ENCODE data around the gene SOX5. TPM values are rescaled to one million over a fixed set of nuclear protein-coding genes. Genes with fewer than 3 reads are reported as not detected.
"Not testable (repeated sequence)": the region's sequence is repeated elsewhere in the genome, so short reads cannot be mapped to it uniquely, and the experiment has no call there.

The SOX5 gene
- total and polyA plus RNA-seq, 2 donors = 6.6 to 61.4 TPM

DNA sequence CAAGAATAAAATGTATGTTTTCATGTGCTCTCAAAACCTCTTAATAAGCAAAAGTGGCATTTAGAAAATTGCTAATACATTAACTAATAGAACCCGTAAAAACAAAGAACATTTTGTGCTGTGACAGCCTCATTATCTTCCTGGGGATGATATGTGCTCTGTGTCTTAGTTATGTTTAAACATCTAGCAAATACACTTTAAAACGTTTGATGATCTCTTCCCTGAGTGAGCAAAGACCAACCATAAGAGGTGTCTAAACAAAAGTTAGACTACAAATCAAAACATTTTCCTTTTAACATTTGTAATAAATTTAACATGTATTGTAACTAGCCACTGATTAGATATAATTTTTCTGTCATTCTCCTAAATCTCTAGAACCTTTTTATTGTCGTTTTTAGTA, 95.8 kb downstream of the SOX5 start:
- DNase-seq (ENCODE audit: extremely low spot score) = no peak
- Histone ChIP-seq H3K4me3 (ENCODE audit: low read depth, low read length) (no peak overlapping the region), H3K27ac (ENCODE audit: low read depth) (no peak overlapping the region), H3K36me3 (ENCODE audit: insufficient read depth) (no peaks in the 10 kb centered on the region), H3K4me1 (ENCODE audit: insufficient read depth) (no peaks in the 10 kb centered on the region)
- 51% methylated on average over 3 of the region's 3 CpGs for WGBS

DNA sequence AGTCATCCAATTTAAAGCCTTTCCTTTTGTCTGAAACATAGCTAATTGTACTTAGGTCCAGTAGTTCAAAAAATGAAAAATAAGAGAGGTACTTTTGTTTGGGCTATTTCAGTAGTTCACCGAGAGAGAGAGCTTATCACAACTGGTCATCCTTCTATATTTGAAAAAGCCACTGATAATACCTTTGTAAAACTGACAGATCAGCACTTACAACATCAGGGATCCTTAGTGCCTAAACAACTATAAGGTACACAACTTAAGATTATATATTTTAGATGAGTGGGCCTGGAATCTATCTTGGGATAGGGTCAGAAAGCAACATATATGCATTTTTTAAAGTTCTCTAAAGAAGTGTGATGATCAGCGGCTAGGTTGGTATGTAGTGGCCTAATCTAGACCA, 97.9 kb downstream of the SOX5 start:
- no peak for DNase-seq (ENCODE audit: extremely low spot score)
- Histone ChIP-seq H3K36me3 (ENCODE audit: insufficient read depth) (no peaks in the 10 kb centered on the region), H3K4me1 (ENCODE audit: insufficient read depth) (no peaks in the 10 kb centered on the region), H3K4me3 (ENCODE audit: low read depth, low read length) (no peak overlapping the region), H3K27ac (ENCODE audit: low read depth) (no peak overlapping the region)
- WGBS = 94% methylated on average over 2 of the region's 2 CpGs

DNA sequence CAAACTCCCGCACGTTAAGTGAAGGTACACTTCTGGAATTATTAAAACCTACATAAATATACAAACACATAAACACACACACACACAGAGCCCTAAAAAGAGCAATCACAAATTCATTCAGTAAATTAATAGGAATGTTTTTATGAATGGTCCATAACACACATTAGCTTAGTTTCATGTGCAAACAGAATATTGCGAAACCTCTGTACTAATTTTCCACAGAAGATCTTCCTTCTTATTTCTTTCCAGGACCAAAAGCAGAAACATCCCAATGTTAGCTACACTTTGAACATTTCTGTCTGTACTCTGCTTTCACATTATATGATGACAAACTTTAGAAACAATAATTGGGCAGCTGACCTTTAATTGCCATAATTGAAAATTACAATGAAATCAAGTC, 101.6 kb downstream of the SOX5 start:
- no peak for DNase-seq (ENCODE audit: extremely low spot score)
- Histone ChIP-seq H3K4me3 (ENCODE audit: low read depth, low read length) (no peak overlapping the region), H3K36me3 (ENCODE audit: insufficient read depth) (no peaks in the 10 kb centered on the region), H3K4me1 (ENCODE audit: insufficient read depth) (no peaks in the 10 kb centered on the region), H3K27ac (ENCODE audit: low read depth) (no peak overlapping the region)
- WGBS = 89% methylated on average over 3 of the region's 3 CpGs

DNA sequence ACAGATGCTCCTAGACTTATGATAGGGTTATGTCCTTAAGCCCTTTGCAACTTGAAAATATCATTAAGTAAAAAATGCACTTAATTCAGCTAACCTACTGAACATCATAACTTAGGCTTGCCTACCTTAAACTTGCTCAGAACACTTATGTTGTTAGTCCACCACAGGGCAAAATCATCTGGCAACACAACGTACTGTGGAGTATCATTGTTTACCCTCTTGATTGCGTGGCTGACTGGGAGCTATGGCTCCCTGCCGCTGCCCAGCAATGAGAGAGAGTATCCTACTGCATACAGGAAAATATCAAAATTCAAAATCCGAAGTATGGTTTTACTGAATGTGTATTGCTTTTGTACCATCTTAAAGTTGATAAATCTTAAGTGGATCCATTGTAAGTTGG, 105.5 kb downstream of the SOX5 start:
- no peak overlapping the region for H3K4me3 ChIP-seq (ENCODE audit: low read depth, low read length)
- H3K4me1 ChIP-seq (ENCODE audit: insufficient read depth) = no peaks in the 10 kb centered on the region
- 92% methylated on average over 4 of the region's 4 CpGs for WGBS
- H3K36me3 ChIP-seq (ENCODE audit: insufficient read depth) = no peaks in the 10 kb centered on the region
- DNase-seq (ENCODE audit: extremely low spot score) = no peak
- H3K27ac ChIP-seq (ENCODE audit: low read depth) = no peak overlapping the region

DNA sequence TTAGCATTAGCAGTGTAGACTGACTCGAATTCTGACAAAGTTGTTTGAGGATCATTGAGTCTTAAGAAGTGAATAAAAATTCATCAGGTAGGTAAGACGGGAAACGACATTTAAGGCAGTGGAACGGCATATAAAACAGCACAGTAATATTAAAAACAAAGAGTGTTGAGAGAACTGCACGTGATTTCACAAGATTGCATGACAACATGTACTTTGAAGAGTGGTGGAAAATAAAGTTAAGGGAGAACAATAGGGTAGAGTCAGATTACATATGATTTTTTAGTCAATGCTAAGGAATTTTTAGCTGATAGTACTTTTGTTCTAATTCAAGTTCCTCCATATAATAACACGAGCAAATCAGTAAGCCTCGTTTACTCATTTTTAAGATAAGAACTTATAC, 115.4 kb downstream of the SOX5 start:
- no peak for DNase-seq (ENCODE audit: extremely low spot score)
- WGBS = 84% methylated on average over 7 of the region's 7 CpGs
- no peaks in the 10 kb centered on the region for H3K36me3 ChIP-seq (ENCODE audit: insufficient read depth)
- no peak overlapping the region for H3K27ac ChIP-seq (ENCODE audit: low read depth)
- no peak overlapping the region for H3K4me3 ChIP-seq (ENCODE audit: low read depth, low read length)
- H3K4me1 ChIP-seq (ENCODE audit: insufficient read depth) = no peaks in the 10 kb centered on the region

DNA sequence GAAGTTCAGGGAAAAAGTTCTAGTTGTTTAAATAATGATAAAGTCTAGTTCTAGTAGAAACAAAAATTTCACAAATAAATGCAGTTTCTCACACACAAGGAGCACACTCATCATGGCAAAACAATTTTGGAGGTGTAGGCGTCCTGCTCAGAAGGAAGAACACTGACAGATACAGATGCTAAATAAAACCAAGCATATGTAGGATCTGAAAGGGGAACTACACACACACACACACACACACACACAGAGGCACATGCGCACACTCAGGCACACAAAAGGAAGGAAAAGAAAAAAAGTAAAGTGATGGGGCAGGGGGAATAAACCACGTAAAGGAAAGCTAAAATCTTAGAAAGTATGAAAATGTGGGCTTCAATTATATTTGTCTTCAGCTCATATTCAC, 117.7 kb downstream of the SOX5 start:
- 74% methylated on average over 3 of the region's 3 CpGs for WGBS
- no peaks in the 10 kb centered on the region for H3K4me1 ChIP-seq (ENCODE audit: insufficient read depth)
- no peak overlapping the region for H3K4me3 ChIP-seq (ENCODE audit: low read depth, low read length)
- H3K27ac ChIP-seq (ENCODE audit: low read depth) = no peak overlapping the region
- no peaks in the 10 kb centered on the region for H3K36me3 ChIP-seq (ENCODE audit: insufficient read depth)
- DNase-seq (ENCODE audit: extremely low spot score) = no peak

DNA sequence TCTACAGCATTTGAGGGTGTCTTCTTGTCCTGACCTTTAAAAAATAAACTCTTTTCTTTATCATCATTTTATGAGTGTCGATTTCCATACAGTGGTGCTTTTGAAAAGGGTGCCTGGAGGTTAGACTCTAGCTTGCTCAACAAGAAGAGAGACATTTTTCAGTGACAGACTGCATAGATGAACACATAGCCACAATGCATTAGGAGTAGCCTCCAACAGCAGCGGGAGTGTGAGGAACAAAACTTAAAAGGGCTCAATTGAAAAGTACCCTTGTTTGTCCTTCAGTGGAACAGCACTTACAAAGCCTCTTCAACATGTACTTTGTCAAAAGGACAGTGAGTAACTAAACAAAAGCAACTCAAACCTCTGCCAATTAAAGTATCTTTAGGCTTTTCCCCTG, 119.3 kb downstream of the SOX5 start:
- Histone ChIP-seq H3K4me3 (ENCODE audit: low read depth, low read length) (no peak overlapping the region), H3K4me1 (ENCODE audit: insufficient read depth) (no peaks in the 10 kb centered on the region), H3K27ac (ENCODE audit: low read depth) (no peak overlapping the region), H3K36me3 (ENCODE audit: insufficient read depth) (no peaks in the 10 kb centered on the region)
- no peak for DNase-seq (ENCODE audit: extremely low spot score)
- WGBS = 61% methylated on average over 2 of the region's 2 CpGs

DNA sequence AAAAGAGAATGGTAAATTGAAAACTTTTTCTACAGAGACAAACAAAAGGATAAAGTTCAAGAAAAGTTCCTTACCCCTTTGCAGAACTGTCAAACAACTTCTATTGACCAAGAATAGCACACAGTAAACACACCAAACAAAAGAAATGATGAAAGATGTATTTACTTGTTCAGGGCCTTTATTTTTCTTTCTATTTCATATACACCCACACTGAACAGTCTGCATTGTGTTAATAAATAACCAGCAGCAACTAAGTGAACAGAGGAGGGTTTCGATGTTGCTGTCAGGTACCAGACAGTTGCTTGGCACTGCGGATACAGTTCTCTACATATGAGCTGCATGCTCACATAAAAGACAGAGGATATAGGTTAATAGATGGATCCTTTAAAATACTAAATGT, 122.1 kb downstream of the SOX5 start:
- Histone ChIP-seq H3K4me1 (ENCODE audit: insufficient read depth) (no peaks in the 10 kb centered on the region), H3K36me3 (ENCODE audit: insufficient read depth) (no peaks in the 10 kb centered on the region), H3K4me3 (ENCODE audit: low read depth, low read length) (no peak overlapping the region), H3K27ac (ENCODE audit: low read depth) (no peak overlapping the region)
- DNase-seq (ENCODE audit: extremely low spot score) = no peak
- WGBS = 93% methylated on average over 2 of the region's 2 CpGs

DNA sequence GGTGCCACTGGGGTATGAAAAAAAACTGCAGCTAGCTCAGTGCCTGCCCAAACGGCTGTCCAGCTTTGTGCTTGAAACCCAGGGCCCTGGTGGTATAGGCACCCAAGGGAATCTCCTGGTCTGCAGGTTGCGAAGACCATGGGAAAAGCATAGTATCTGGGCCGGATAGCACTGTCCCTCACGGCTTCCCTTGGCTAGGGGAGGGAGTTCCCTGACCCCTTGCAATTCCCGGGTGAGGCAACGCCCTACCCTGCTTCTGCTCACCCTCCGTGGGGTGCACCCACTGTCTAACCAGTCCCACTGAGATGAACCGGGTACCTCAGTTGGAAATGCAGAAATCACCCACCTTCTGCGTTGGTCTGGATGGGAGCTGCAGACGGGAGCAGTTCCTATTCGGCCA, 124.3 kb downstream of the SOX5 start:
- not testable (repeated sequence) for H3K27ac ChIP-seq (ENCODE audit: low read depth)

DNA sequence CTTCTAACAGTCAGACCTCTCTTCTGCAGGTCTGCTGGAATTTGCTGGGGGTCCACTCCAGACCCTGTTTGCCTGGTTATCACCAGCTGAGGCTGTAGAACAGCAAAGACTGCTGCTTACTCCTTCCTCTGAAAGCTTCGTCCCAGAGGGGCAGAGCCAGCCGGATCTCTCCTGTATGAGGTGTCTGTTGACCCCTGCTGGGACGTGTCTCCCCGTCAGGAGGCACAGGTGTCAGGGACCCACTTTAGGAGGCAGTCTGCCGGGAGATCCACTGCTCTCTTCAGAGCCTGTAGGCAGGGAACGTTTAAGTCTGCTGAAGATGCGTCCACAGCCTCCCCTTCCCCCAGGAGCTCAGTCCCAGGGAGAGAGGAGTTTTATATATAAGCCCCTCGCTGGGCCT, 125.1 kb downstream of the SOX5 start:
- H3K4me3 ChIP-seq (ENCODE audit: low read depth, low read length) = no peak overlapping the region
- 91% methylated on average over 8 of the region's 8 CpGs for WGBS
- no peak for DNase-seq (ENCODE audit: extremely low spot score)

More for the DNA sequence above, 124.3 kb downstream of the SOX5 start:
- DNase-seq (ENCODE audit: extremely low spot score); H3K4me1 ChIP-seq (ENCODE audit: insufficient read depth); H3K36me3 ChIP-seq (ENCODE audit: insufficient read depth); H3K4me3 ChIP-seq (ENCODE audit: low read depth, low read length): not testable (repeated sequence)
- 95% methylated on average over 11 of the region's 11 CpGs for WGBS

DNA sequence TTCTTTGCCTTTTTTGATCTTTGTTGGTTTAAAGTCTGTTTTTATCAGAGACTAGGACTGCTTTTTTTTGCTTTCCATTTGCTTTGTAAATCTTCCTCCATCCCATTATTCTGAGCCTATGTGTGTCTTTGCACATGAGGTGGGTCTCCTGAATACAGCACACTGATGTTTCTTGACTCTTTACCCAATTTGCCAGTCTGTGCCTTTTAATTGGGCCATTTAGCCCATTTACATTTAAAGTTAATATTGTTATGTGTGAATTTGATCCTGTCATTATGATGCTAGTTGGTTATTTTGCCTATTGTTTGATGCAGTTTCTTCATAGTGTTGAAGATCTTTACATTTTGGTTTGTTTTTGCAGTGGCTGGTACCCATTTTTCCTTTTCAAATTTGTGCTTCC, 126.6 kb downstream of the SOX5 start:
- H3K36me3 ChIP-seq (ENCODE audit: insufficient read depth); DNase-seq (ENCODE audit: extremely low spot score): not testable (repeated sequence)

More for the DNA sequence above, 125.1 kb downstream of the SOX5 start:
- H3K27ac ChIP-seq (ENCODE audit: low read depth) = no peak overlapping the region
- no peaks in the 10 kb centered on the region for H3K4me1 ChIP-seq (ENCODE audit: insufficient read depth)
- no peaks in the 10 kb centered on the region for H3K36me3 ChIP-seq (ENCODE audit: insufficient read depth)

DNA sequence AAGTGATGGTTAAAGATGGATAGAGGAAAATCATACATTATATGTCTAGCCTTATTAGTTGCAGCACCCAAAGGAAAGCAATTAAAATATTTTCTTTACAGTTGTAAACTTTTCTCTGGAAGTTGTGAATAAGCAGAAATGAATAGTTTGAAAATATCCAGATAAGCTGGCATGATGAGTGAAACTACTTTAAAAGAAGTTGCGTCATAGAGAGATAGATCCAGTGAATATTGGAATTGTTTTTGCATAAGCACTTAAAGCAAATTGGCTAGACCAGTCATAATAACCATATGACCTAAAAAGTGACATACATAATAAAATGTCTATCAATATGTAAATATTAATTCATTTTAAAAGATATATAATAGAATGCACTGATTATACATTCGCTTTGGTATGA, 132.1 kb downstream of the SOX5 start:
- 93% methylated on average over 2 of the region's 2 CpGs for WGBS
- DNase-seq (ENCODE audit: extremely low spot score) = no peak
- no peak overlapping the region for H3K4me3 ChIP-seq (ENCODE audit: low read depth, low read length)

More for the DNA sequence above, 126.6 kb downstream of the SOX5 start:
- not testable (repeated sequence) for H3K4me1 ChIP-seq (ENCODE audit: insufficient read depth); H3K27ac ChIP-seq (ENCODE audit: low read depth); H3K4me3 ChIP-seq (ENCODE audit: low read depth, low read length)

DNA sequence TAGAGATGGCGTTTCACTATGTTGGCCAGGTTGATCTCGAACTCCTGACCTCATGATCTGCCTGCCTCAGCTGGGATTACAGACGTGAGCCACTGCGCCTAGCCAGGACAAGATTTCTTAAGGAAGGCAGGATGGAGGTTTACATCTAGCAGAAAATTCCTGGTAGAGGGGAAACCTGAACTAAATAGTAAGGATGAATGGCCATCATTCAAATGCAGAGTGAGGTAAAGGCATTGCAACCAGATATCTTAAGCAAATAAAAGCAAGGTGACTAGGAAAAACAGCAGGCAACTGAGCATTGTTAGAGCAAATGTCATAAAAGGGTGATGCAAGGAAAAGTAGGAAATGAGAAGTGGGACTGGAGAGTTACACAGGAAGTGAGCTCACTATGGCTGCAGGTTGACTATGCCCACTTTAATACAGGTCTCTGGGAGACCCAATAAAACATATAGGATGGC, 133.0 kb downstream of the SOX5 start:
- H3K36me3 ChIP-seq (ENCODE audit: insufficient read depth) = no peaks in the 10 kb centered on the region
- no peak for DNase-seq (ENCODE audit: extremely low spot score)
- H3K27ac ChIP-seq (ENCODE audit: low read depth) = no peak overlapping the region
- WGBS = 96% methylated on average over 4 of the region's 4 CpGs
- H3K4me3 ChIP-seq (ENCODE audit: low read depth, low read length) = no peak overlapping the region
- no peaks in the 10 kb centered on the region for H3K4me1 ChIP-seq (ENCODE audit: insufficient read depth)

More for the DNA sequence above, 132.1 kb downstream of the SOX5 start:
- H3K27ac ChIP-seq (ENCODE audit: low read depth) = no peak overlapping the region
- H3K36me3 ChIP-seq (ENCODE audit: insufficient read depth) = no peaks in the 10 kb centered on the region
- H3K4me1 ChIP-seq (ENCODE audit: insufficient read depth) = no peaks in the 10 kb centered on the region

DNA sequence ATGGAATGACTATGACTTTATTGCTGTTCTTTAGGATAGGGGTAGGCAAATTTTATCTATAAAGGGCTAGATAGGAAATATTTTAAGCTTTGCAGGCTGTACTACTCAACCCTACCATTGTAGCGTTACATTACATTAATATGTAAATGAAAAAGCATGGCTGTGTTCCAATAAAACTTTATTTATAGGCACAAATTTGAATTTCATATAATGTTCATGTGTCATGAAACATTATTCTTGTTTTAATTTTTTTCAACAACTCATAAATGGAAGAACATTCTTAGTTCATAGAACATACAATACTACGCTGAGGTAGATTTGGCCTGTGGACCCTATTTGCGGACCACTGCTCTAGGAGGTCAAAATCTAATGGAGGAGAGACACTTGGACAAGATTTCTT, 133.7 kb downstream of the SOX5 start:
- 98% methylated on average over 3 of the region's 3 CpGs for WGBS
- Histone ChIP-seq H3K27ac (ENCODE audit: low read depth) (no peak overlapping the region), H3K4me1 (ENCODE audit: insufficient read depth) (no peaks in the 10 kb centered on the region), H3K36me3 (ENCODE audit: insufficient read depth) (no peaks in the 10 kb centered on the region), H3K4me3 (ENCODE audit: low read depth, low read length) (no peak overlapping the region)
- DNase-seq (ENCODE audit: extremely low spot score) = no peak

DNA sequence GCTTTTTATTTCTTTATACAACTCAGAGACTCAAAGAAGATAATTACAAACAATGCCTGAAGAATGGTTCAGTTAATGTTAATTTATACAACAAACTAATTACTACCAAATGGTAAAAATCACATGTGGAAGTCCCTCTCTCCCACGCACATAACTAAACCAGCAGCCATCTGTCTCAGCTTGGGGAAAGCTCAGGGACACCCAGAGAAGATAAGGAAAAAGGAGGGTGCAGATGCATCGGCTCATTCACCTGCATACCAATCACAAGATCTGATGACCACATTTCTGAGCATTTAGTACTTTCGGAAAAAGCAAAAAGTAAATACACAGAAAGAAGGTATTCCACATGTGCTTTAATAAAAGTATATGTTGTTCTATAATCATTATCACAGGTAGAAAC, 136.3 kb downstream of the SOX5 start:
- H3K36me3 ChIP-seq (ENCODE audit: insufficient read depth) = no peaks in the 10 kb centered on the region
- no peak overlapping the region for H3K27ac ChIP-seq (ENCODE audit: low read depth)
- no peak overlapping the region for H3K4me3 ChIP-seq (ENCODE audit: low read depth, low read length)
- WGBS = 86% methylated on average over 3 of the region's 3 CpGs
- no peak for DNase-seq (ENCODE audit: extremely low spot score)
- no peaks in the 10 kb centered on the region for H3K4me1 ChIP-seq (ENCODE audit: insufficient read depth)
